ENCODE results near the gene FIBP. TPM values are rescaled to one million over a fixed set of nuclear protein-coding genes. Genes with fewer than 3 reads are reported as not detected.
A peak's percentile ranks its signal among the peaks of the same experiment; 100 is the strongest.

Gene FIBP
- total RNA-seq, 1 donor from 2014 or later = 115 TPM

- DNase-seq = peak; percentile 96
- TF ChIP-seq, protein P1, sequence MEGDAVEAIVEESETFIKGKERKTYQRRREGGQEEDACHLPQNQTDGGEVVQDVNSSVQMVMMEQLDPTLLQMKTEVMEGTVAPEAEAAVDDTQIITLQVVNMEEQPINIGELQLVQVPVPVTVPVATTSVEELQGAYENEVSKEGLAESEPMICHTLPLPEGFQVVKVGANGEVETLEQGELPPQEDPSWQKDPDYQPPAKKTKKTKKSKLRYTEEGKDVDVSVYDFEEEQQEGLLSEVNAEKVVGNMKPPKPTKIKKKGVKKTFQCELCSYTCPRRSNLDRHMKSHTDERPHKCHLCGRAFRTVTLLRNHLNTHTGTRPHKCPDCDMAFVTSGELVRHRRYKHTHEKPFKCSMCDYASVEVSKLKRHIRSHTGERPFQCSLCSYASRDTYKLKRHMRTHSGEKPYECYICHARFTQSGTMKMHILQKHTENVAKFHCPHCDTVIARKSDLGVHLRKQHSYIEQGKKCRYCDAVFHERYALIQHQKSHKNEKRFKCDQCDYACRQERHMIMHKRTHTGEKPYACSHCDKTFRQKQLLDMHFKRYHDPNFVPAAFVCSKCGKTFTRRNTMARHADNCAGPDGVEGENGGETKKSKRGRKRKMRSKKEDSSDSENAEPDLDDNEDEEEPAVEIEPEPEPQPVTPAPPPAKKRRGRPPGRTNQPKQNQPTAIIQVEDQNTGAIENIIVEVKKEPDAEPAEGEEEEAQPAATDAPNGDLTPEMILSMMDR (IDR thresholded peaks at IDR 0.05; ENCODE audit: partially characterized antibody, unreplicated experiment) = no peak
- Mint-ChIP-seq H3K4me3 (ENCODE audit: unreplicated experiment) (peak overlapping the region; percentile 98), H3K36me3 (ENCODE audit: unreplicated experiment) (no peaks in the 10 kb centered on the region), H3K4me1 (ENCODE audit: low read depth, unreplicated experiment) (peaks cover 19% of the 10 kb centered on the region), H3K9me3 (ENCODE audit: unreplicated experiment) (peaks cover 12% of the 10 kb centered on the region), H3K27me3 (ENCODE audit: unreplicated experiment) (peaks cover 17% of the 10 kb centered on the region), H3K27ac (ENCODE audit: unreplicated experiment) (peak overlapping the region; percentile 62)
Observed at GRCh38 chr11:65873318-65874156, 14.7 kb downstream of the FIBP start.

DNA sequence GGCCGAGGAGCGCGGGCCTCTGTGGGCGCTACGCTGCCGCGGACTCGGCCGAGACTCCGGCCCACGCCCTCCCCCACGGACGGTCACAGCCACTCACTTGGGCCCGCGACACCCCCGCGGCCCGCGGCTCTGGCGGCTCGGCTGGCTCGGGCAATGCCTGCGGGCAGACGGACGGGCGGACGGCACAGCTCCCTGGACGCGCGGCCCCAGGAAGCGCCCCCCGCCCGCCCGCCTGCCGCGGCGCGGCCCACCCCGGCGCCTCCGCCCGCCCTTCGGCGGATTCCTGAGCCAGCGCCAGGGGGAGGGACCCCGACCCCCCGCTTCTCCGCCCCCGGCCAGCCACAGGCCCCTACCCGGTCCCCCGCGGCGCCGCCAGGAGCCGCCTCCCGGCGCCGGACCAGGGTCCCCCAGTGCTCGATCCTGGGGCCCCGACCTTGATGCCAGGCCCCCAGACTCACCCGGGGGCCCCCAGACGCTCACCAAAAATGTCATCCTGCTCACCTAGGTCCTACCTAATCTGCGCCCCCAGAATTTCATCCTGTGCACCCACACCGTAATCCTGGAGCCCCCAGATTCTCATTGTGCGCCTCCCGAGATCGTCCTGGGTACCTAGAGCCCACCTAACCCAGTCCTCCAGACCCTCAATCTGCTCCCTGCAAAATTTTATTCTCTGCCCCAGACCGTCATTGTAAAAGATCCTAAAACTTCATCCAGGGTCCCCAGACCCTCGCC, 15.5 kb downstream of the FIBP start, which contains the start of gene EFEMP2:
EFEMP2 (minus strand) TSS at position 215 of the 732 bp plus-strand sequence. CDS start 446 bp downstream, outside the sequence.
- H3K27me3 Mint-ChIP-seq (ENCODE audit: unreplicated experiment) = peaks cover 16% of the 10 kb centered on the region
- H3K4me1 Mint-ChIP-seq (ENCODE audit: low read depth, unreplicated experiment) = peaks cover 19% of the 10 kb centered on the region
- peak within 1 kb of the TSS; percentile 62 for H3K27ac Mint-ChIP-seq (ENCODE audit: unreplicated experiment)
- H3K9me3 Mint-ChIP-seq (ENCODE audit: unreplicated experiment) = peaks cover 12% of the 10 kb centered on the region
- TF ChIP-seq, protein P1 (IDR thresholded peaks at IDR 0.05; ENCODE audit: partially characterized antibody, unreplicated experiment) = no peak
- no peak for DNase-seq
- H3K36me3 Mint-ChIP-seq (ENCODE audit: unreplicated experiment) = no peaks in the 10 kb centered on the region
- peak within 1 kb of the TSS; percentile 98 for H3K4me3 Mint-ChIP-seq (ENCODE audit: unreplicated experiment)

DNA sequence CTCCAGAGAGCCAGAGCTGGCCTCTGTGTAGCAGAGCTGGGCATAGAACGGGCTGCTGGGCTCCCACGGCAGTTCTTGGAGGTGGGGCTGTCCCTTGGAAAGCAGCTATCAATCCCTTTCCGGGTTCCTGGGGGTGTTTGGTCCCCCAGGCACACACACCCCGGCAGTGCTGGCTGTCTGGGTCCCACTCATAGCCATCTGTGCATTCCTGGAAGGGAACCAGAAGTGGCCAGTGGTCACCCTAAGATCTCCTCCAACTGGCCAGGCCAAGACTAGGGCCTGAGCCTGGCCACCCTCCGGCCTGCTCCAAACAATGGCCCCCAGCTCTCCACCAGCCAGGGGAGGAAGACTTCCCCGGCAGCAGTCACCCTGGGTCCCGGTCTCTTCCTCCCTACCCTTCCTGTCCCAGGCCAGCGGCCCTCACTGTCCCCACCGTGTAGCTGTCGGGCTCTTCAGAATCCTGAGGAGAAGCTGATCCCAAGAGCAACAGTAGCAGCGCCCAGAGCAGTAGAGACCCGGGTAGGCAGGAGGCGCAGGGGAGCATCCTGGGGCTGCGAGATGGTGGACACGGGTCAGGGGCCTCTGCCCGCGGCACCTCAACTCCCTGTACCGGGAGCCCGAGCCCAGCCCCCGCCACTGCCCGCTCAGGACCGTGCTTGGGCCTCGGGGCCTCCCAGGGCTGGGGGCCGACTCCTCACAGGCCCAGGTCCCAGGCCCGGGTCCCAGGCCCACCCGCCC, 16.3 kb downstream of the FIBP start:
- TF ChIP-seq, protein P1 (IDR thresholded peaks at IDR 0.05; ENCODE audit: partially characterized antibody, unreplicated experiment) = no peak
- Mint-ChIP-seq H3K27ac (ENCODE audit: unreplicated experiment) (no peak overlapping the region), H3K9me3 (ENCODE audit: unreplicated experiment) (peaks cover 12% of the 10 kb centered on the region), H3K36me3 (ENCODE audit: unreplicated experiment) (no peaks in the 10 kb centered on the region), H3K4me1 (ENCODE audit: low read depth, unreplicated experiment) (peaks cover 24% of the 10 kb centered on the region), H3K27me3 (ENCODE audit: unreplicated experiment) (peaks cover 20% of the 10 kb centered on the region), H3K4me3 (ENCODE audit: unreplicated experiment) (peak overlapping the region; percentile 61)
- no peak for DNase-seq

GRCh38 chr11:65870706-65871681, 17.3 kb downstream of the FIBP start:
- TF ChIP-seq, protein P1 (IDR thresholded peaks at IDR 0.05; ENCODE audit: partially characterized antibody, unreplicated experiment) = no peak
- H3K4me1 Mint-ChIP-seq (ENCODE audit: low read depth, unreplicated experiment) = peaks cover 25% of the 10 kb centered on the region
- peaks cover 9% of the 10 kb centered on the region for H3K9me3 Mint-ChIP-seq (ENCODE audit: unreplicated experiment)
- no peaks in the 10 kb centered on the region for H3K36me3 Mint-ChIP-seq (ENCODE audit: unreplicated experiment)
- peak overlapping the region; percentile 52 for H3K4me3 Mint-ChIP-seq (ENCODE audit: unreplicated experiment)
- no peak for DNase-seq
- H3K27me3 Mint-ChIP-seq (ENCODE audit: unreplicated experiment) = peaks cover 20% of the 10 kb centered on the region
- H3K27ac Mint-ChIP-seq (ENCODE audit: unreplicated experiment) = peak overlapping the region; percentile 25

Measured in glutamatergic neuron (in vitro differentiated cells).